B cell (primary cell): ENCODE data around the gene NANOGP8. TPM values are rescaled to one million over a fixed set of nuclear protein-coding genes. Genes with fewer than 3 reads are reported as not detected.

Experiments used
- ATAC-seq: fragments of 200-7000 bp; cut with Tn5 transposase; one replicate; pipeline ENCODE4 v1.10.0; 2021; ENCODE audit warnings: low read depth, mild to moderate bottlenecking, moderate number of reproducible peaks, moderate library complexity
- CTCF ChIA-PET: fragments of 350-600 bp; sonication (Branson Sonifier 250); formaldehyde crosslinking; loops from one replicate; lab custom pipeline; 2021; ENCODE audit warnings: antibody characterized with exemption, inconsistent platforms; lab: Charles Lee
- POLR2A ChIA-PET: fragments of 350-600 bp; sonication (Branson Sonifier 250); formaldehyde crosslinking; loops from one replicate; lab custom pipeline; 2021; ENCODE audit warnings: antibody characterized with exemption; lab: Charles Lee
- DNase-seq: peaks from one replicate; pipeline ENCODE4 v3.0.0; 2013
- H2AFZ ChIP-seq: 2 replicates; pipeline ENCODE4 v1.6.1; 2012; ENCODE audit warnings: mild to moderate bottlenecking, low read depth, low read length; ENCODE audit not compliant: insufficient read depth, poor library complexity, severe bottlenecking
- H3K27ac ChIP-seq, 2 donors: 1 replicate in 1 of 2; 2 replicates in 1 of 2; pipeline ENCODE4 v1.5.1; 2012 to 2013; ENCODE audit warnings: low read length in 2 of 2, mild to moderate bottlenecking in 2 of 2, moderate library complexity in 1 of 2
- H3K27me3 ChIP-seq, 4 experiments: fragments of 200-600 bp in 1 of 4; sonication (generic) in 1 of 4; replicated peaks in 1 of 4; 1 replicate in 2 of 4; 2 replicates in 2 of 4; pipeline versions ENCODE4 v1.6.1 to v1.7.0; 2013 to 2016; ENCODE audit warnings: low read length in 3 of 4, mild to moderate bottlenecking in 2 of 4, mixed read lengths in 1 of 4, moderate library complexity in 1 of 4; ENCODE audit not compliant: insufficient read depth in 4 of 4, control insufficient read depth in 3 of 4; ENCODE audit errors: control extremely low read depth in 1 of 4
- H3K36me3 ChIP-seq, 2 experiments: replicated peaks in 1 of 2; 1 replicate in 1 of 2; 2 replicates in 1 of 2; pipeline versions ENCODE4 v1.6.1 to v1.7.1; 2013; ENCODE audit warnings: low read length in 1 of 2; ENCODE audit not compliant: insufficient read depth in 2 of 2, control insufficient read depth in 1 of 2; ENCODE audit errors: control extremely low read depth in 1 of 2, extremely low read depth in 1 of 2
- H3K4me1 ChIP-seq, 2 donors: fragments of 200-600 bp in 1 of 2; sonication (generic) in 1 of 2; 1 replicate in 1 of 2; 2 replicates in 1 of 2; pipeline versions ENCODE4 v1.5.1 to v1.6.1; 2013 to 2017; ENCODE audit warnings: low read length in 2 of 2; ENCODE audit not compliant: control insufficient read depth in 2 of 2, insufficient read depth in 2 of 2
- H3K4me2 ChIP-seq: replicated peaks from 2 replicates; pipeline ENCODE3; 2012; ENCODE audit warnings: mild to moderate bottlenecking, low read depth, low read length; ENCODE audit not compliant: poor library complexity, severe bottlenecking
- H3K4me3 ChIP-seq, 5 experiments: fragments of 200-600 bp in 1 of 5; sonication (generic) in 1 of 5; 1 replicate in 3 of 5; 2 replicates in 2 of 5; pipeline versions ENCODE4 v1.5.1 to v1.7.0; 2011 to 2016; ENCODE audit warnings: low read length in 4 of 5, mild to moderate bottlenecking in 4 of 5, low read depth in 2 of 5, control low read depth in 1 of 5, moderate library complexity in 1 of 5; ENCODE audit not compliant: insufficient read depth in 1 of 5; ENCODE audit errors: control extremely low read depth in 1 of 5, extremely low read depth in 1 of 5
- H3K79me2 ChIP-seq: fragments of 200-600 bp; sonication (generic); one replicate; pipeline ENCODE4 v1.6.0; 2016; ENCODE audit warnings: low read length; ENCODE audit not compliant: control insufficient read depth, insufficient read depth
- H3K9ac ChIP-seq: fragments of 200-600 bp; sonication (generic); 2 replicates; pipeline ENCODE4 v1.6.1; 2017; ENCODE audit warnings: mild to moderate bottlenecking, low read length, moderate library complexity
- H3K9me3 ChIP-seq, 3 donors: one replicate each; pipeline versions ENCODE4 v1.6.1 to v1.7.1; 2013; ENCODE audit warnings: low read length in 2 of 3; ENCODE audit not compliant: control insufficient read depth in 2 of 3, insufficient read depth in 1 of 3; ENCODE audit errors: control extremely low read depth in 1 of 3
- H4K20me1 ChIP-seq: 2 replicates; pipeline ENCODE4 v1.6.0; 2012; ENCODE audit warnings: mild to moderate bottlenecking, low read length; ENCODE audit not compliant: insufficient read depth, control insufficient read depth, poor library complexity, severe bottlenecking
- H3K27ac Mint-ChIP-seq: one replicate; pipeline ENCODE4 v1.8.0; 2021; ENCODE audit warnings: mixed read lengths
- H3K27me3 Mint-ChIP-seq: one replicate; pipeline ENCODE4 v1.8.0; 2021; ENCODE audit warnings: mixed read lengths
- H3K4me1 Mint-ChIP-seq: one replicate; pipeline ENCODE4 v1.8.0; 2021; ENCODE audit warnings: mixed read lengths
- H3K4me3 Mint-ChIP-seq: one replicate; pipeline ENCODE4 v1.8.0; 2021; ENCODE audit warnings: mixed read lengths
- H3K9me3 Mint-ChIP-seq: one replicate; pipeline ENCODE4 v1.8.0; 2022; ENCODE audit warnings: mixed read lengths; ENCODE audit not compliant: insufficient read depth
- EZH2 ChIP-seq: IDR thresholded peaks from 2 replicates; pipeline ENCODE4 v1.6.1; 2012; ENCODE audit warnings: borderline replicate concordance, low read depth, mild to moderate bottlenecking, moderate library complexity, low read length; ENCODE audit not compliant: insufficient read depth, poor library complexity, severe bottlenecking
- WGBS: methylation state at CpG from one replicate; pipeline ENCODE4 v1.1.5; 2013; ENCODE audit warnings: missing lambda C conversion rate; ENCODE audit not compliant: insufficient coverage; 5-methylcytosine and 5-hydroxymethylcytosine counted together
- intact Hi-C: fragments of 100-400 bp; cut with micrococcal nuclease; formaldehyde crosslinking; loops from one replicate; pipeline ENCODE4 v1.10.0; 2022
- polyA plus RNA-seq: library from polyadenylated mRNA; depleted of rRNA; stranded (reverse); fragments of >200 nt; gene quantifications from 2 replicates; pipeline ENCODE4 v1.2.3, GENCODE V29; 2012
- total RNA-seq, 2 donors: library from RNA; stranded (reverse); fragments of 120-200 nt in 1 of 2; gene quantifications; 1 replicate in 1 of 2; 2 replicates in 1 of 2; pipeline versions ENCODE4 v1.2.3 to v1.2.4, GENCODE V29; 2013 to 2022
- TF ChIP-seq, protein P1 (sequence below): fragments of 200-600 bp; IDR thresholded peaks from one replicate; pipeline ENCODE4 v1.8.0; 2022; ENCODE audit warnings: antibody characterized with exemption, mild to moderate bottlenecking

The NANOGP8 gene
- total and polyA plus RNA-seq, 2 donors (not counting 1 experiment from before 2014, with no cell fraction given) = 0.18 TPM; not detected in 1

DNA sequence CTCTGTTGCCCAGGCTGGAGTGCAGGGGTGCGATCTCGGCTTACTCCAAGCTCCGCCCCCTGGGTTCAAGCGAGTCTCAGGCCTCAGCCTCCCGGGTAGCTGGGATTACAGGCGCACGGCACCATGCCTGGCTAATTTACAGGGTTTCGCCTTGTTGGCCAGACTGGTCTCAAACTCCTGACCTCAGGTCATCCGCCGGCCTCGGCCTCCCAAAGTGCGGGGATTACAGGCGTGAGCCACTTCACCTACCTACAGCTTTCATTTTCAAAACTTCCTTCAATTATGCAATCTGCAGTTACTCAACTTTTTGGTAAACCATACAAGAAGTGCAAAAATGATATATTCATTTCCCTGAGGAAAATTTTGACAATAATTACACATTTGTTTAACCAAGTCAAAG, 14.0 kb downstream of the NANOGP8 start:
- H3K27ac ChIP-seq = no peak overlapping the region
- H2AFZ ChIP-seq = no peak overlapping the region
- Mint-ChIP-seq H3K27me3 (peaks cover 8% of the 10 kb centered on the region), H3K9me3 (peaks cover 1% of the 10 kb centered on the region), H3K4me1 (no peaks in the 10 kb centered on the region), H3K27ac (no peak overlapping the region), H3K4me3 (no peak overlapping the region)
- no peak overlapping the region for H3K4me2 ChIP-seq
- no peak overlapping the region for H3K4me3 ChIP-seq
- H3K4me1 ChIP-seq = no peaks in the 10 kb centered on the region
- no peaks in the 10 kb centered on the region for H3K9me3 ChIP-seq
- ATAC-seq (no peak), DNase-seq (no peak)
- H3K36me3 ChIP-seq = no peaks in the 10 kb centered on the region
- no peak for TF ChIP-seq EZH2
- TF ChIP-seq, protein P1, sequence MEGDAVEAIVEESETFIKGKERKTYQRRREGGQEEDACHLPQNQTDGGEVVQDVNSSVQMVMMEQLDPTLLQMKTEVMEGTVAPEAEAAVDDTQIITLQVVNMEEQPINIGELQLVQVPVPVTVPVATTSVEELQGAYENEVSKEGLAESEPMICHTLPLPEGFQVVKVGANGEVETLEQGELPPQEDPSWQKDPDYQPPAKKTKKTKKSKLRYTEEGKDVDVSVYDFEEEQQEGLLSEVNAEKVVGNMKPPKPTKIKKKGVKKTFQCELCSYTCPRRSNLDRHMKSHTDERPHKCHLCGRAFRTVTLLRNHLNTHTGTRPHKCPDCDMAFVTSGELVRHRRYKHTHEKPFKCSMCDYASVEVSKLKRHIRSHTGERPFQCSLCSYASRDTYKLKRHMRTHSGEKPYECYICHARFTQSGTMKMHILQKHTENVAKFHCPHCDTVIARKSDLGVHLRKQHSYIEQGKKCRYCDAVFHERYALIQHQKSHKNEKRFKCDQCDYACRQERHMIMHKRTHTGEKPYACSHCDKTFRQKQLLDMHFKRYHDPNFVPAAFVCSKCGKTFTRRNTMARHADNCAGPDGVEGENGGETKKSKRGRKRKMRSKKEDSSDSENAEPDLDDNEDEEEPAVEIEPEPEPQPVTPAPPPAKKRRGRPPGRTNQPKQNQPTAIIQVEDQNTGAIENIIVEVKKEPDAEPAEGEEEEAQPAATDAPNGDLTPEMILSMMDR = no peak
- no peak overlapping the region for H3K9ac ChIP-seq
- H4K20me1 ChIP-seq = no peaks in the 10 kb centered on the region
- ChIA-PET CTCF (no interaction called here), POLR2A (no interaction called here)
- no peaks in the 10 kb centered on the region for H3K79me2 ChIP-seq
- intact Hi-C loops = no loop called here
- no peaks in the 10 kb centered on the region for H3K27me3 ChIP-seq
- 98% methylated on average over 13 of the region's 13 CpGs for WGBS

DNA sequence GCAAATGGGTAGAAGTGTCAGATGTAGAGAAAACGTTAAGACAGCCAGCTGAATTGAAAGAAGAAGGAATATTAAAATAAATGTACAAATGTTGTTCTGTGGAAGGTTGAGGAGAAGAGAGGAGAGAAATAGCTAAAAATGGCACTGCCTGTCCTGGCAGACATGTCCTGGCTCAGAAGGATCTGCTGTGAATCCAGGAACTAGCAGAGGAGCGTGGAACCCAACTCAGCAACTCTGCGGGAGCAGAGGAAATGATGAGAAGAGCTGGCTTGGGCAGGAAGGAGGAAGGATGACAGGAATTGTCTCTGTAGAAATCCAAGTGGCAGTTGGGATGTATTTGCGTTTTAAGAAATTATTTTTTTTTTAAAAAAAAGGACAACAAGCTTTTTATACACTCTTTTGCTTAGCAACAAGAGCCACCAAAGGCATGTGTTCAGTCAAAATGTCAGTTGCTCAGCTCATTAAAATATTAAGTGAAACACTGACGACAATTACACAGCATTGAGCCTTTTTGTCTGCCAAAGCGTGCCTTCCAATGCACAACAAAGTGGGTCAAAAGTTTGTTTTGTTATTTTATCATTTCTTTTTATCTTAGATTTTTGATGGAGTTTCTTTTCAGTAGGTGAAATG, 16.1 kb downstream of the NANOGP8 start:
- Histone ChIP-seq H3K36me3 (no peaks in the 10 kb centered on the region), H2AFZ (no peak overlapping the region), H3K27me3 (no peaks in the 10 kb centered on the region), H3K9ac (no peak overlapping the region), H4K20me1 (no peaks in the 10 kb centered on the region), H3K4me1 (no peaks in the 10 kb centered on the region), H3K79me2 (no peaks in the 10 kb centered on the region), H3K4me2 (no peak overlapping the region), H3K4me3 (no peak overlapping the region), H3K9me3 (no peaks in the 10 kb centered on the region), H3K27ac (no peak overlapping the region)
- no peak overlapping the region for H3K4me3 Mint-ChIP-seq
- ChIA-PET POLR2A (no interaction called here), CTCF (no interaction called here)
- H3K9me3 Mint-ChIP-seq = peaks cover 1% of the 10 kb centered on the region
- no peak for DNase-seq
- H3K27me3 Mint-ChIP-seq = peaks cover 6% of the 10 kb centered on the region
- no peaks in the 10 kb centered on the region for H3K4me1 Mint-ChIP-seq
- no peak overlapping the region for H3K27ac Mint-ChIP-seq
- ATAC-seq = no peak
- intact Hi-C loops = no loop called here
- TF ChIP-seq, protein P1 = no peak
- TF ChIP-seq EZH2 = no peak
- 95% methylated on average over 4 of the region's 6 CpGs for WGBS
